ENCODE results near the gene NEO1. TPM values are rescaled to one million over a fixed set of nuclear protein-coding genes. Genes with fewer than 3 reads are reported as not detected.

NEO1 gene
- total RNA-seq, 1 experiment from 2014 or later: 41.8 TPM

- H3K36me3 Mint-ChIP-seq (ENCODE audit: insufficient read depth in 1 of 3, low read depth in 3 of 3): no peaks in the 10 kb centered on the region
- no peak overlapping the region for H3K23ac ChIP-seq (ENCODE audit: insufficient read length, low read depth, low read length)
- WGBS (ENCODE audit: extremely low coverage, insufficient read length, low lambda C conversion rate): no CpG with 5 or more reads among the region's 4 CpGs
These were observed 25.7 kb upstream of the NEO1 start for GRCh38 chr15:73026511-73027054.

More at GRCh38 chr15:73026511-73027054, 25.7 kb upstream of the NEO1 start:
- H3K27me3 ChIP-seq (ENCODE audit: insufficient read depth, low read length): no peaks in the 10 kb centered on the region
- no peaks in the 10 kb centered on the region for H3K79me2 ChIP-seq (ENCODE audit: insufficient read depth, low read length)
- no peak overlapping the region for H2BK120ac ChIP-seq (ENCODE audit: low read depth, low read length, poor library complexity, severe bottlenecking)
- Mint-ChIP-seq H3K4me1 (peaks cover 19 to 25% of the 10 kb centered on the region in 2 experiments), H3K27ac (no peak overlapping the region), H3K4me3 (no peak overlapping the region), H3K27me3 (ENCODE audit: low read depth) (no peaks in the 10 kb centered on the region; the same call in 1 of the 2 replicates), H3K9me3 (no peaks in the 10 kb centered on the region)
- no peaks in the 10 kb centered on the region; the same call in 1 of the 2 replicates for H3K4me1 ChIP-seq (ENCODE audit: insufficient read depth, low read length)
- no peak overlapping the region for H3K9ac ChIP-seq (ENCODE audit: extremely low read depth, insufficient read length, low read length)
- no peak overlapping the region for H4K8ac ChIP-seq (replicated peaks; ENCODE audit: insufficient read length, low read depth, low read length)
- H3T11ph ChIP-seq (ENCODE audit: low read length): no peak overlapping the region
- H2BK5ac ChIP-seq (ENCODE audit: insufficient read length, low read length): no peak overlapping the region
- H3K27ac ChIP-seq (ENCODE audit: insufficient read length, low read depth, low read length): no peak overlapping the region
- H2AFZ ChIP-seq (ENCODE audit: low read length): no peak overlapping the region
- H2BK12ac ChIP-seq (ENCODE audit: insufficient read length, low read depth, low read length): no peak overlapping the region
- no peak overlapping the region for H2BK20ac ChIP-seq (ENCODE audit: low read depth, low read length, poor library complexity, severe bottlenecking)
- H2BK15ac ChIP-seq (ENCODE audit: low read depth, low read length): no peak overlapping the region
- H4K5ac ChIP-seq (ENCODE audit: insufficient read length, low read depth, low read length): no peak overlapping the region
- H3K4me2 ChIP-seq (ENCODE audit: insufficient read depth, insufficient read length, low read length): no peak overlapping the region
- no peak overlapping the region for H3K18ac ChIP-seq (ENCODE audit: insufficient read length, low read depth, low read length)
- no peaks in the 10 kb centered on the region for H3K79me1 ChIP-seq (ENCODE audit: insufficient read depth, low read depth, low read length, poor library complexity, severe bottlenecking)
- no peaks in the 10 kb centered on the region for H4K20me1 ChIP-seq (ENCODE audit: control insufficient read depth, insufficient read depth, insufficient read length)
- H2AK5ac ChIP-seq (ENCODE audit: insufficient read length, low read length): no peak overlapping the region
- H4K91ac ChIP-seq (ENCODE audit: insufficient read length, low read depth, low read length): no peak overlapping the region
- no peak for DNase-seq
- H3K56ac ChIP-seq (ENCODE audit: insufficient read length, low read depth, low read length): no peak overlapping the region
- H3K14ac ChIP-seq (ENCODE audit: insufficient read depth, low read length): no peak overlapping the region
- no peaks in the 10 kb centered on the region for H3K23me2 ChIP-seq (ENCODE audit: insufficient read length, low read depth, low read length, poor library complexity, severe bottlenecking)
- no peak overlapping the region for H3K4ac ChIP-seq (ENCODE audit: low read depth, low read length)
- no peak for TF ChIP-seq CTCF (conservative IDR thresholded peaks at IDR 0.05)
- no peaks in the 10 kb centered on the region for H3K9me3 ChIP-seq (ENCODE audit: control insufficient read depth, low read depth, low read length)

All from H9 (cell line).